IMR-90 (cell line): ENCODE results near the gene PM20D2. TPM values are rescaled to one million over a fixed set of nuclear protein-coding genes. Genes with fewer than 3 reads are reported as not detected.

Experiments
- ATAC-seq: fragments of 200-7000 bp; cut with Tn5 transposase; 2 replicates; pipeline ENCODE4 v1.9.1; 2020; ENCODE audit warnings: low read depth, mild to moderate bottlenecking, moderate library complexity
- BruUV-seq: library from RNA; stranded (reverse); fragments of 400-500 nt; replicated peaks from 2 replicates; lab custom pipeline; 2021; lab: Mats Ljungman, UMichigan
- CTCF ChIA-PET: fragments of 300-600 bp; formaldehyde crosslinking; extraction: SDS; loops from one replicate; lab custom pipeline; 2021; ENCODE audit warnings: antibody characterized with exemption; lab: Yijun Ruan, JAX
- POLR2A ChIA-PET: fragments of 300-600 bp; sonication (Branson Sonifier 250); formaldehyde crosslinking; loops from one replicate; lab custom pipeline; 2022; ENCODE audit warnings: antibody characterized with exemption; ENCODE audit not compliant: unreplicated experiment; lab: Charles Lee
- DNase-seq: peaks from one replicate; pipeline ENCODE4 v3.0.0; 2013
- H2AFZ ChIP-seq: replicated peaks from 2 replicates; pipeline ENCODE3; 2013; ENCODE audit warnings: low read length, mild to moderate bottlenecking; ENCODE audit not compliant: poor library complexity
- H2AK5ac ChIP-seq: 2 replicates; pipeline ENCODE4 v1.6.1; 2013; ENCODE audit warnings: low read depth, low read length, inconsistent platforms
- H2AK9ac ChIP-seq: replicated peaks from 2 replicates; pipeline ENCODE3; 2013; ENCODE audit warnings: mild to moderate bottlenecking, low read depth, low read length, moderate library complexity; ENCODE audit not compliant: poor library complexity
- H2BK120ac ChIP-seq: 2 replicates; pipeline ENCODE4 v1.6.1; 2013; ENCODE audit warnings: low read depth, low read length, inconsistent platforms
- H2BK15ac ChIP-seq: 3 replicates; pipeline ENCODE4 v1.6.1; 2013; ENCODE audit warnings: low read depth, low read length, inconsistent platforms
- H2BK20ac ChIP-seq: 2 replicates; pipeline ENCODE4 v1.6.1; 2013; ENCODE audit warnings: low read depth, mild to moderate bottlenecking, inconsistent platforms, low read length, moderate library complexity
- H2BK5ac ChIP-seq: 2 replicates; pipeline ENCODE4 v1.6.1; 2013; ENCODE audit warnings: mild to moderate bottlenecking, low read depth, low read length, inconsistent platforms; ENCODE audit not compliant: poor library complexity, severe bottlenecking
- H3K14ac ChIP-seq: replicated peaks from 2 replicates; pipeline ENCODE4 v1.6.1; 2013; ENCODE audit warnings: low read depth, low read length, inconsistent platforms
- H3K18ac ChIP-seq: 2 replicates; pipeline ENCODE4 v1.6.1; 2013; ENCODE audit warnings: low read depth, low read length, control low read depth
- H3K23ac ChIP-seq: 2 replicates; pipeline ENCODE4 v1.6.1; 2013; ENCODE audit warnings: low read depth, low read length, inconsistent platforms
- H3K27ac ChIP-seq: 2 replicates; pipeline ENCODE4 v1.5.1; 2013; ENCODE audit warnings: mild to moderate bottlenecking, control low read depth, low read length; ENCODE audit not compliant: insufficient read depth
- H3K27me3 ChIP-seq: 2 replicates; pipeline ENCODE4 v1.6.1; 2013; ENCODE audit warnings: low read length; ENCODE audit not compliant: control insufficient read depth, insufficient read depth
- H3K36me3 ChIP-seq: 2 replicates; pipeline ENCODE4 v1.6.1; 2013; ENCODE audit warnings: low read length, mixed read lengths; ENCODE audit not compliant: control insufficient read depth, insufficient read depth
- H3K4ac ChIP-seq: 2 replicates; pipeline ENCODE4 v1.6.1; 2013; ENCODE audit warnings: low read depth, low read length, inconsistent platforms
- H3K4me1 ChIP-seq: 2 replicates; pipeline ENCODE4 v1.6.1; 2013; ENCODE audit warnings: low read length, mixed read lengths; ENCODE audit not compliant: control insufficient read depth, insufficient read depth
- H3K4me2 ChIP-seq: 2 replicates; pipeline ENCODE4 v1.6.1; 2013; ENCODE audit warnings: low read depth, mild to moderate bottlenecking, control low read depth, low read length, moderate library complexity
- H3K4me3 ChIP-seq: 2 replicates; pipeline ENCODE4 v1.5.1; 2013; ENCODE audit warnings: low read depth, mild to moderate bottlenecking, control low read depth, low read length, moderate library complexity; ENCODE audit not compliant: insufficient read depth
- H3K56ac ChIP-seq: 2 replicates; pipeline ENCODE4 v1.6.1; 2013; ENCODE audit warnings: low read length, inconsistent platforms; ENCODE audit not compliant: insufficient read depth; ENCODE audit errors: extremely low read depth
- H3K79me1 ChIP-seq, 2 experiments: 2 replicates each; pipeline ENCODE4 v1.6.1; 2013; ENCODE audit warnings: low read length in 2 of 2, inconsistent platforms in 1 of 2, low read depth in 1 of 2
- H3K9ac ChIP-seq: 2 replicates; pipeline ENCODE4 v1.6.1; 2013; ENCODE audit warnings: low read depth, low read length, control low read depth
- H3K9me1 ChIP-seq: 2 replicates; pipeline ENCODE4 v1.6.1; 2013; ENCODE audit warnings: low read length, inconsistent platforms; ENCODE audit not compliant: insufficient read depth
- H3K9me3 ChIP-seq: 2 replicates; pipeline ENCODE4 v1.6.1; 2013; ENCODE audit warnings: low read length; ENCODE audit not compliant: control insufficient read depth, insufficient read depth
- H4K20me1 ChIP-seq: 2 replicates; pipeline ENCODE4 v1.6.1; 2013; ENCODE audit warnings: low read length, inconsistent platforms; ENCODE audit not compliant: insufficient read depth
- H4K5ac ChIP-seq: 2 replicates; pipeline ENCODE4 v1.6.1; 2013; ENCODE audit warnings: mild to moderate bottlenecking, low read depth, low read length, control low read depth
- H4K8ac ChIP-seq, 2 experiments: 2 replicates each; pipeline ENCODE4 v1.6.1; 2013; ENCODE audit warnings: low read depth in 2 of 2, low read length in 2 of 2, control low read depth in 1 of 2, inconsistent platforms in 1 of 2
- H4K91ac ChIP-seq: 2 replicates; pipeline ENCODE4 v1.6.1; 2013; ENCODE audit warnings: low read depth, low read length, inconsistent platforms; ENCODE audit not compliant: insufficient read depth
- BHLHE40 ChIP-seq: fragments of 150-350 bp; IDR thresholded peaks from 2 replicates; pipeline ENCODE4 v1.6.1; 2016; ENCODE audit warnings: mild to moderate bottlenecking, low read depth, low read length
- CEBPB ChIP-seq: IDR thresholded peaks from 2 replicates; pipeline ENCODE4 v1.6.1; 2012; ENCODE audit warnings: low read depth, low read length, improper control_type of control experiment
- CHD1 ChIP-seq: IDR thresholded peaks from 2 replicates; pipeline ENCODE4 v1.6.1; 2012; ENCODE audit warnings: low read depth, low read length, improper control_type of control experiment
- CTCF ChIP-seq: conservative IDR thresholded peaks from 2 replicates; pipeline ENCODE4 v1.5.1; 2012; ENCODE audit warnings: mild to moderate bottlenecking, low read depth, low read length, improper control_type of control experiment
- ELK1 ChIP-seq: fragments of 150-350 bp; IDR thresholded peaks from 2 replicates; pipeline ENCODE4 v1.6.1; 2016; ENCODE audit warnings: low read depth, mild to moderate bottlenecking, low read length, moderate library complexity, borderline replicate concordance
- FOS ChIP-seq: fragments of 150-350 bp; IDR thresholded peaks from 2 replicates; pipeline ENCODE4 v1.6.1; 2016; ENCODE audit warnings: low read depth, low read length
- MAFK ChIP-seq: IDR thresholded peaks from 2 replicates; pipeline ENCODE4 v1.6.1; 2012; ENCODE audit warnings: low read depth, low read length, improper control_type of control experiment
- NFE2L2 ChIP-seq: fragments of 150-350 bp; IDR thresholded peaks from 2 replicates; pipeline ENCODE4 v1.6.1; 2016; ENCODE audit warnings: low read depth, mild to moderate bottlenecking, low read length
- POLR2A ChIP-seq: IDR thresholded peaks from 2 replicates; pipeline ENCODE4 v1.6.1; 2012; ENCODE audit warnings: mild to moderate bottlenecking, low read depth, low read length
- RAD21 ChIP-seq: IDR thresholded peaks from 2 replicates; pipeline ENCODE4 v1.6.1; 2012; ENCODE audit warnings: low read length, improper control_type of control experiment
- RCOR1 ChIP-seq: IDR thresholded peaks from 2 replicates; pipeline ENCODE4 v1.6.1; 2012; ENCODE audit warnings: mild to moderate bottlenecking, low read length, improper control_type of control experiment; ENCODE audit not compliant: insufficient replicate concordance
- RFX5 ChIP-seq: IDR thresholded peaks from 2 replicates; pipeline ENCODE4 v1.8.0; 2012; ENCODE audit warnings: low read depth, mild to moderate bottlenecking, low read length, moderate library complexity
- SMC3 ChIP-seq: fragments of 150-350 bp; IDR thresholded peaks from 2 replicates; pipeline ENCODE4 v1.6.1; 2016; ENCODE audit warnings: low read depth, mild to moderate bottlenecking, antibody characterized with exemption, low read length, moderate library complexity
- WGBS, 2 experiments: methylation state at CpG; one replicate each; pipeline versions ENCODE4 v1.1.5 to v1.1.7; 2013; ENCODE audit warnings: missing lambda C conversion rate in 2 of 2; ENCODE audit not compliant: insufficient read length in 1 of 2; ENCODE audit errors: extremely low coverage in 2 of 2; 5-methylcytosine and 5-hydroxymethylcytosine counted together
- dilution Hi-C: fragments of 300-500 bp; cut with HindIII; formaldehyde crosslinking; loops from one replicate; pipeline ENCODE4 v1.14.3; 2018; ENCODE audit warnings: low sequenced_read_pairs; ENCODE audit not compliant: unreplicated experiment
- in situ Hi-C: fragments of 300-500 bp; cut with MboI; formaldehyde crosslinking; loops from 3 replicates; pipeline ENCODE4 v1.14.3; 2019; ENCODE audit warnings: low sequenced_read_pairs, inconsistent platforms, mixed read lengths
- intact Hi-C: fragments of 100-400 bp; cut with micrococcal nuclease; formaldehyde crosslinking; loops from 2 replicates; pipeline ENCODE4 v1.10.0; 2022
- polyA plus RNA-seq, 3 experiments: library from polyadenylated mRNA; depleted of rRNA; stranded (reverse); fragments of >200 nt; gene quantifications; 2 replicates each; pipeline ENCODE4 v1.2.3, GENCODE V29; 2012; ENCODE audit warnings: low replicate concordance in 1 of 3
- total RNA-seq: library from RNA; depleted of rRNA; stranded (reverse); fragments of >200 nt; gene quantifications from 2 replicates; pipeline ENCODE4 v1.2.3, GENCODE V29; 2012

The PM20D2 gene
- total and polyA plus RNA-seq, 2 of the 4 experiments (the other 2 are of a cell fraction), result 6.0 to 6.5 TPM

GRCh38 chr6:89111933-89112332 is 33.9 kb upstream of the PM20D2 start:
- no peak for ATAC-seq
- H3K9ac ChIP-seq, result no peak overlapping the region
- H2AK9ac ChIP-seq, result no peak overlapping the region
- H4K91ac ChIP-seq, result no peak overlapping the region
- H3K9me3 ChIP-seq, result no peaks in the 10 kb centered on the region
- H3K4me1 ChIP-seq, result no peaks in the 10 kb centered on the region
- H3K27me3 ChIP-seq, result no peaks in the 10 kb centered on the region; the same call in 1 of the 2 replicates
- H3K4me2 ChIP-seq, result no peak overlapping the region
- no CpG with 5 or more reads among the region's 9 CpGs for WGBS, 2 experiments
- no peak for TF ChIP-seq SMC3
- TF ChIP-seq RFX5, result no peak
- TF ChIP-seq FOS, result no peak
- no peak for TF ChIP-seq POLR2A
- TF ChIP-seq MAFK, result no peak
- no peak for TF ChIP-seq CEBPB
- TF ChIP-seq NFE2L2, result no peak
- TF ChIP-seq ELK1, result no peak
- no peak for TF ChIP-seq CTCF
- TF ChIP-seq CHD1, result no peak
- no peak for TF ChIP-seq BHLHE40
- TF ChIP-seq RCOR1, result no peak
- TF ChIP-seq RAD21, result no peak
- H2AK5ac ChIP-seq, result no peak overlapping the region
- H3K36me3 ChIP-seq, result no peaks in the 10 kb centered on the region
- H3K4me3 ChIP-seq, result no peak overlapping the region
- no peak overlapping the region for H3K23ac ChIP-seq
- H3K18ac ChIP-seq, result no peak overlapping the region
- no peak overlapping the region for H2BK20ac ChIP-seq
- H2BK120ac ChIP-seq, result no peak overlapping the region
- no peak overlapping the region for H2BK5ac ChIP-seq
- H4K5ac ChIP-seq, result no peak overlapping the region
- H3K79me1 ChIP-seq, result no peaks in the 10 kb centered on the region
- no peak overlapping the region for H3K27ac ChIP-seq
- no peak overlapping the region for H2AFZ ChIP-seq
- CTCF ChIA-PET, result no interaction called here
- no peak overlapping the region for H3K4ac ChIP-seq
- no peak for DNase-seq
- intact Hi-C loops (no loop called here), in situ Hi-C loops (no loop called here), dilution Hi-C loops (no loop called here)
- no TSS peak for BruUV-seq
- no peak overlapping the region for H2BK15ac ChIP-seq
- no peaks in the 10 kb centered on the region for H3K9me1 ChIP-seq
- POLR2A ChIA-PET, result no interaction called here
- no peak overlapping the region for H4K8ac ChIP-seq
- H4K20me1 ChIP-seq, result no peaks in the 10 kb centered on the region
- H3K56ac ChIP-seq, result no peak overlapping the region
- H3K14ac ChIP-seq, result no peak overlapping the region
